ENCODE results near the gene LAMA5.

LAMA5 gene

GRCh38 chr20:62304331-62305148 lies 62.6 kb downstream of the LAMA5 start:
- no peak for DNase-seq
- H3K9me3 Mint-ChIP-seq, result no peaks in the 10 kb centered on the region
- H3K4me1 Mint-ChIP-seq, result peaks cover 22% of the 10 kb centered on the region
- H3K27me3 Mint-ChIP-seq (ENCODE audit: low read depth, poor library complexity), result no peaks in the 10 kb centered on the region
- peak overlapping the region; percentile 36 for H3K27ac Mint-ChIP-seq
- peak overlapping the region; percentile 90 for H3K4me3 Mint-ChIP-seq
- no peaks in the 10 kb centered on the region for H3K36me3 Mint-ChIP-seq (ENCODE audit: low read depth)
- TF ChIP-seq CTCF (IDR thresholded peaks at IDR 0.05), result no peak

- peak overlapping the region; percentile 90 for H3K4me3 Mint-ChIP-seq
- H3K27me3 Mint-ChIP-seq (ENCODE audit: low read depth, poor library complexity), result no peaks in the 10 kb centered on the region
- no peak for TF ChIP-seq CTCF (IDR thresholded peaks at IDR 0.05)
- no peaks in the 10 kb centered on the region for H3K36me3 Mint-ChIP-seq (ENCODE audit: low read depth)
- H3K4me1 Mint-ChIP-seq, result peaks cover 22% of the 10 kb centered on the region
- H3K27ac Mint-ChIP-seq, result peak overlapping the region; percentile 48
- peak; percentile 44 for DNase-seq
- no peaks in the 10 kb centered on the region for H3K9me3 Mint-ChIP-seq
Measured at GRCh38 chr20:62303340-62304226, 63.5 kb downstream of the LAMA5 start.

- DNase-seq, result no peak
- no peak for TF ChIP-seq CTCF (IDR thresholded peaks at IDR 0.05)
- Mint-ChIP-seq H3K36me3 (ENCODE audit: low read depth) (no peaks in the 10 kb centered on the region), H3K27me3 (ENCODE audit: low read depth, poor library complexity) (no peaks in the 10 kb centered on the region), H3K4me1 (peaks cover 22% of the 10 kb centered on the region), H3K27ac (no peak overlapping the region), H3K9me3 (no peaks in the 10 kb centered on the region), H3K4me3 (peak overlapping the region; percentile 90)
Measured at GRCh38 chr20:62303062-62303339, 64.1 kb downstream of the LAMA5 start.

- H3K27me3 Mint-ChIP-seq (ENCODE audit: low read depth, poor library complexity), result no peaks in the 10 kb centered on the region
- H3K4me1 Mint-ChIP-seq, result peaks cover 22% of the 10 kb centered on the region
- H3K27ac Mint-ChIP-seq, result peak within 1 kb of the TSS; percentile 96
- peak; percentile 97 for DNase-seq
- peak; percentile 85 for TF ChIP-seq CTCF (IDR thresholded peaks at IDR 0.05)
- H3K36me3 Mint-ChIP-seq (ENCODE audit: low read depth), result no peaks in the 10 kb centered on the region
- peak within 1 kb of the TSS; percentile 90 for H3K4me3 Mint-ChIP-seq
- no peaks in the 10 kb centered on the region for H3K9me3 Mint-ChIP-seq
Measured at GRCh38 chr20:62302341-62303061, 64.6 kb downstream of the LAMA5 start, which contains the start of gene ADRM1. TSS of gene ADRM1 (plus strand) at chr20:62302997. CDS start at chr20:62303569, 572 bp downstream.

- Mint-ChIP-seq H3K4me1 (peaks cover 22% of the 10 kb centered on the region), H3K36me3 (ENCODE audit: low read depth) (no peaks in the 10 kb centered on the region), H3K4me3 (peak overlapping the region; percentile 86), H3K27ac (peak overlapping the region; percentile 96), H3K27me3 (ENCODE audit: low read depth, poor library complexity) (no peaks in the 10 kb centered on the region), H3K9me3 (no peaks in the 10 kb centered on the region)
- DNase-seq, result peak; percentile 80
- TF ChIP-seq CTCF (IDR thresholded peaks at IDR 0.05), result peak; percentile 71
Measured at GRCh38 chr20:62301773-62302340, 65.3 kb downstream of the LAMA5 start.
